Cardiac fibroblast (primary cell): ENCODE results near the gene TIAL1.

Experiments
- DNase-seq, 2 donors: peaks; one replicate each; pipeline versions ENCODE4 v3.0.0 to v3.0.0-alpha.2; 2010; ENCODE audit warnings: low read depth in 2 of 2
- H3K4me3 ChIP-seq, 2 donors: replicated peaks in 1 of 2; 1 replicate in 1 of 2; 2 replicates in 1 of 2; pipeline ENCODE4 v1.5.1; 2011; ENCODE audit warnings: low read depth in 2 of 2, low read length in 2 of 2, mild to moderate bottlenecking in 2 of 2, moderate library complexity in 1 of 2
- CTCF ChIP-seq: IDR thresholded peaks from one replicate; pipeline ENCODE4 v1.5.1; 2011; ENCODE audit warnings: low read depth, mild to moderate bottlenecking, low read length, inconsistent platforms

The TIAL1 gene

GRCh38 chr10:119614686-119615085 lies 17.9 kb upstream of the TIAL1 start:
- DNase-seq: no peak
- no peak overlapping the region for H3K4me3 ChIP-seq
- no peak for TF ChIP-seq CTCF

GRCh38 chr10:119613741-119614140 lies 17.0 kb upstream of the TIAL1 start:
- no peak for TF ChIP-seq CTCF
- DNase-seq: no peak
- no peak overlapping the region for H3K4me3 ChIP-seq

GRCh38 chr10:119611433-119611832 lies 14.7 kb upstream of the TIAL1 start:
- no peak for TF ChIP-seq CTCF
- DNase-seq: no peak
- H3K4me3 ChIP-seq: no peak overlapping the region

GRCh38 chr10:119609516-119609915 lies 12.8 kb upstream of the TIAL1 start:
- no peak overlapping the region for H3K4me3 ChIP-seq
- TF ChIP-seq CTCF: no peak
- DNase-seq: no peak

GRCh38 chr10:119608316-119609155 lies 11.8 kb upstream of the TIAL1 start:
- no peak overlapping the region for H3K4me3 ChIP-seq
- DNase-seq: peak in 1 of 2 donors; percentile 46

GRCh38 chr10:119604468-119604867 lies 7.7 kb upstream of the TIAL1 start:
- TF ChIP-seq CTCF: no peak
- no peak overlapping the region for H3K4me3 ChIP-seq
- DNase-seq: no peak

More at GRCh38 chr10:119608316-119609155, 11.8 kb upstream of the TIAL1 start:
- TF ChIP-seq CTCF: peak; percentile 76
